Measurements from ENCODE around the gene THSD7B. TPM values are rescaled to one million over a fixed set of nuclear protein-coding genes. Genes with fewer than 3 reads are reported as not detected.
"Not testable (repeated sequence)": the region's sequence is repeated elsewhere in the genome, so short reads cannot be mapped to it uniquely, and the experiment has no call there.

THSD7B gene
- total and polyA plus RNA-seq, 9 of the 15 experiments (the other 6 are each of a cell fraction or from before 2014, with no cell fraction given): not detected

GRCh38 chr2:137056704-137057103, 291.4 kb downstream of the THSD7B start:
- Histone ChIP-seq H3K9me1 (ENCODE audit: control insufficient read depth, insufficient read depth, low read length) (no peaks in the 10 kb centered on the region), H2AFZ (ENCODE audit: low read depth, low read length) (no peak overlapping the region), H3K4me3 (no peak overlapping the region), H3K9me3 (replicated peaks; ENCODE audit: control insufficient read depth, insufficient read depth, low read depth, low read length) (no peaks in the 10 kb centered on the region), H3K4me2 (ENCODE audit: insufficient read depth, low read length) (no peak overlapping the region), H3K36me3 (ENCODE audit: control insufficient read depth, insufficient read depth, low read length) (no peaks in the 10 kb centered on the region), H4K20me1 (replicated peaks; ENCODE audit: control insufficient read depth, insufficient read depth, low read length) (no peaks in the 10 kb centered on the region), H3K9ac (ENCODE audit: insufficient read depth in 1 of 2, low read depth in 2 of 2, low read length in 2 of 2) (no peak overlapping the region), H3K4me1 (replicated peaks in 1 of 2; ENCODE audit: control insufficient read depth in 2 of 2, insufficient read depth in 2 of 2, low read length in 2 of 2) (no peaks in the 10 kb centered on the region), H3K27me3 (ENCODE audit: control insufficient read depth in 2 of 2, insufficient read depth in 2 of 2, low read length in 2 of 2) (no peaks in the 10 kb centered on the region), H3K27ac (ENCODE audit: extremely low read depth, low read depth, low read length) (no peak overlapping the region), H3K79me2 (ENCODE audit: control insufficient read depth, insufficient read depth, low read length) (no peaks in the 10 kb centered on the region)
- DNase-seq (ENCODE audit: extremely low read depth in 1 of 4, low spot score in 3 of 4) (no peak), FAIRE-seq (no peak), ATAC-seq (no peak)
- POLR2A ChIA-PET: no interaction called here
- in situ Hi-C loops (cut with MboI): no loop called here
- TF ChIP-seq FUS (optimal IDR thresholded peaks at IDR 0.05; ENCODE audit: low read depth, low read length) (no peak), HDGF (IDR thresholded peaks at IDR 0.05) (no peak), HNRNPL (IDR thresholded peaks at IDR 0.05; ENCODE audit: low read depth, low read length) (no peak), VEZF1 (CRISPR knock-in tag; IDR thresholded peaks at IDR 0.05) (no peak), ZNF143 (CRISPR knock-in tag; IDR thresholded peaks at IDR 0.05) (no peak), THRA (IDR thresholded peaks at IDR 0.05) (no peak), SIRT6 (IDR thresholded peaks at IDR 0.05; ENCODE audit: low read depth, low read length) (no peak)
- BruUV-seq (replicated peaks): no TSS peak
- intact Hi-C loops (cut with micrococcal nuclease): no loop called here
- CTCF ChIA-PET (ENCODE audit: low intra/inter-chr PET ratio): no interaction called here
- WGBS (ENCODE audit: insufficient coverage, low coverage, missing lambda C conversion rate): 3% methylated on average over 8 of the region's 8 CpGs

- H3K9ac ChIP-seq (ENCODE audit: insufficient read depth in 1 of 2, low read depth in 2 of 2, low read length in 2 of 2); FAIRE-seq; H3K27ac ChIP-seq (ENCODE audit: extremely low read depth, low read depth, low read length); ATAC-seq; H2AFZ ChIP-seq (ENCODE audit: low read depth, low read length); H4K20me1 ChIP-seq (replicated peaks; ENCODE audit: control insufficient read depth, insufficient read depth, low read length); H3K9me3 ChIP-seq (replicated peaks; ENCODE audit: control insufficient read depth, insufficient read depth, low read depth, low read length); intact Hi-C loops (cut with micrococcal nuclease); H3K4me1 ChIP-seq (replicated peaks in 1 of 2; ENCODE audit: control insufficient read depth in 2 of 2, insufficient read depth in 2 of 2, low read length in 2 of 2); CTCF ChIA-PET (ENCODE audit: low intra/inter-chr PET ratio); H3K36me3 ChIP-seq (ENCODE audit: control insufficient read depth, insufficient read depth, low read length); H3K27me3 ChIP-seq (ENCODE audit: control insufficient read depth in 2 of 2, insufficient read depth in 2 of 2, low read length in 2 of 2); H3K79me2 ChIP-seq (ENCODE audit: control insufficient read depth, insufficient read depth, low read length); POLR2A ChIA-PET; BruUV-seq (replicated peaks); H3K4me2 ChIP-seq (ENCODE audit: insufficient read depth, low read length); in situ Hi-C loops (cut with MboI); H3K9me1 ChIP-seq (ENCODE audit: control insufficient read depth, insufficient read depth, low read length); H3K4me3 ChIP-seq; DNase-seq (ENCODE audit: extremely low read depth in 1 of 4, low spot score in 3 of 4): not testable (repeated sequence)
- WGBS (ENCODE audit: insufficient coverage, low coverage, missing lambda C conversion rate): 2% methylated on average over 19 of the region's 22 CpGs
Observed at GRCh38 chr2:137076111-137076765, 310.9 kb downstream of the THSD7B start.

Measured in K562 (cell line).